ENCODE measurements around the gene TUBB1.
"Not testable (repeated sequence)": the region's sequence is repeated elsewhere in the genome, so short reads cannot be mapped to it uniquely, and the experiment has no call there.

TUBB1 gene

DNA sequence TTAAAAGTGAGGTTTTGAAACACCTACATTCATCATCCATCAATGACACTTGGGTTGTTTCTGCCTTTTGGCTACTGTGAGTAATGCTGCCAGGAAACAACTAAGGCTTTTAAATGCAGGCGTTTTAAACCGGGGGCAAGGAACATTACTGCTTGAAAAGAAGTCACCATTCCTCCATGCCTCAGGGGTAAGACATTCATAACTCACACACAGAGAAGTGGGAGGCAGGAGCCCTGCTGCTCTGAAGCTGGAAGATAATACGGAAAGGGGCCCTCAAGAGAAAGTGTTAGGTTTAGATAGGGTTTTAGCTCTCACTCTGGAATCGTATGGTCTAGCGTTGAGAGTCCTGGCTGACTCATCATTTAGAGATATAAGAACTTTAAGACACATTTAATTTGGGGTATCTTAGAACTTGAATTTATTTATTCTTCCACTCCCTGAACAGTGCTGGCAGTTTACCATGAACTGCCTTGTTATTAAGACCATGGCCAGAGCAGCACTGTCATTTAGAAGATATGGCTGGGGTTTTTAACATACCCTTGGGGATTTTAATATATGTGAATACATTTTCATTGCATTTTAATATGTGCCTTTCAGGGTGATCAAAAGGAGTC, 1.8 kb downstream of the TUBB1 start:
- no peak for DNase-seq (ENCODE audit: low spot score)

DNA sequence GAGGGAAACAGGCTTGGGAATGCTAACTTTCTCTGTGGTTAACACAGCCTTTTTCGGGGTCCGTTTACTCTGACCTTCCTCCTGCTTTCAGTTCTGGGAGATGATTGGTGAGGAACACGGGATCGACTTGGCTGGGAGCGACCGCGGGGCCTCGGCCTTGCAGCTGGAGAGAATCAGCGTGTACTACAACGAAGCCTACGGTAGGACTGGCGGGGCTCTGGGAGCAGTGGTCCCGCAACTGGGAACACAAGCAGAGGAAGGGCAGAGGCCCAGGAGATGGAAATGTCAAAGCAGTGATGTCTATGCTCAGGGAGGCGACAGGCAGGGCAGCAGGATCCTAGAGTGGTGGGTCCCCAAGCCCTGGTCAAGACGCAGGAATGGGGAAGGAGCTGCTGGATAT, 3.5 kb downstream of the TUBB1 start:
- no peak for DNase-seq (ENCODE audit: low spot score)

DNA sequence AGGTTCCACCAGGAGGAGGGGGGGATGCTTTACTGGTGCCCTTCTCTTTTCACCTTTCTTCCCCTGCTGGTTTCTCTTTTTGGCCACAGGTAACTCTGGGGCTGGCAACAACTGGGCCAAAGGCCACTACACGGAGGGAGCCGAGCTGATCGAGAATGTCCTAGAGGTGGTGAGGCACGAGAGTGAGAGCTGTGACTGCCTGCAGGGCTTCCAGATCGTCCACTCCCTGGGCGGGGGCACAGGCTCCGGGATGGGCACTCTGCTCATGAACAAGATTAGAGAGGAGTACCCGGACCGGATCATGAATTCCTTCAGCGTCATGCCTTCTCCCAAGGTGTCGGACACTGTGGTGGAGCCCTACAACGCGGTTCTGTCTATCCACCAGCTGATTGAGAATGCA, 4.4 kb downstream of the TUBB1 start:
- no peak for DNase-seq (ENCODE audit: low spot score)

GRCh38 chr20:59024111-59024530, 4.9 kb downstream of the TUBB1 start:
- DNase-seq (ENCODE audit: low spot score): no peak

GRCh38 chr20:59025086-59025485, 5.9 kb downstream of the TUBB1 start:
- no peak for DNase-seq (ENCODE audit: low spot score)

- DNase-seq (ENCODE audit: low spot score): no peak
Observed at GRCh38 chr20:59025511-59025910, 6.3 kb downstream of the TUBB1 start.

GRCh38 chr20:59026904-59027740, 7.9 kb downstream of the TUBB1 start:
- DNase-seq (ENCODE audit: low spot score): no peak

DNA sequence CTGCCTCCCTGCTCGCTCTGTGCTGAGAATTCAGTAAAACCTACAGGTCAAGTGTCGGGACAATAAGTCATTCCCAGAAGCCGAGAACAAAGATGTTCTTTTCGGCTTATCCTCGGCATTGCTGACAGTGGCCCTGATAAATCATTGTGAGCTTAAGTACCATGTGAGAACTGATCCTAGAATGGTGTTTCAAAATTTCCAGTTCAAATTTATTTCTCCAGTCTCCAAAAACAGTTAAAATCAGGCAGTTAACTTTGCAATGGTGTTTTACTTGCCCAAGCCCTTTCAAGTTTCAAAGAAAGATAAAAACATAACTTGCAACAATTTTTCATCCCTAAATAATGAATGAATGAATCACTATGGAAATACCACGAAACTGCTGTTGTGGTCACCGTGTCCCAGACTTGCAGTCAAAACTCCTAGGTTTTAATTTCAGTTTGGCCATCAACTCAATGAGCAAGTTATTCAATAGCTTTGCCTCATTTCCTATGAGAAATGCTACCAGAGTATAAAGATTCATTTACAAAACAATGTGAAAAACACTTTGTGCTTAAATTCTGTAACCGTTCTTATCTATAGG, 8.6 kb downstream of the TUBB1 start:
- no peak for DNase-seq (ENCODE audit: low spot score)

- DNase-seq (ENCODE audit: low spot score): no peak
Observed at GRCh38 chr20:59028812-59029211, 9.6 kb downstream of the TUBB1 start.

GRCh38 chr20:59030911-59031563, 11.8 kb downstream of the TUBB1 start:
- no peak for DNase-seq (ENCODE audit: low spot score)

- DNase-seq (ENCODE audit: low spot score): no peak
Observed at GRCh38 chr20:59031564-59032022, 12.4 kb downstream of the TUBB1 start.

- DNase-seq (ENCODE audit: low spot score): peak; percentile 98
Observed at GRCh38 chr20:59032023-59032712, 12.9 kb downstream of the TUBB1 start, which contains the start of gene ATP5F1E. Gene ATP5F1E (minus strand): TSS chr20:59032335. CDS start chr20:59032251, 84 bp downstream.

DNA sequence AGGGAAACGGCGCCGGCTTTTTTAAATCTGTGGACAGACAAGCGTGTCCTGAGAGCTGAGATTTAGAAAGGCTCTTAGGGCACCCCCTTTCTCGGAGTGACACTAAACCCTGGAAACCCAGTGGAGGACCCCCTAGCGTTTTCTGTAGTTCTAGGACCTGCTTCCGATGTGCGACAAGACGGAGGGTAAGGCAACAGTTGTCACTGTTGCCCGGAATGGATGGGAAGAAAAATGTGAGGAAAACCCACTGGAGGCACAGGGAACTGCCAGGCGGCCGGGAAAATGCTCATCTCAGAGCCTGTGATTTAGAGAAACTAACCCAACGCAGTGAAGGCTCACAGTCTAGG, 13.5 kb downstream of the TUBB1 start:
- peak; percentile 52 for DNase-seq (ENCODE audit: low spot score)

GRCh38 chr20:59033093-59033492, 13.9 kb downstream of the TUBB1 start:
- no peak for DNase-seq (ENCODE audit: low spot score)

- DNase-seq (ENCODE audit: low spot score): no peak
Observed at GRCh38 chr20:59033616-59034165, 14.5 kb downstream of the TUBB1 start.

GRCh38 chr20:59035381-59035780, 16.2 kb downstream of the TUBB1 start:
- no peak for DNase-seq (ENCODE audit: low spot score)

DNA sequence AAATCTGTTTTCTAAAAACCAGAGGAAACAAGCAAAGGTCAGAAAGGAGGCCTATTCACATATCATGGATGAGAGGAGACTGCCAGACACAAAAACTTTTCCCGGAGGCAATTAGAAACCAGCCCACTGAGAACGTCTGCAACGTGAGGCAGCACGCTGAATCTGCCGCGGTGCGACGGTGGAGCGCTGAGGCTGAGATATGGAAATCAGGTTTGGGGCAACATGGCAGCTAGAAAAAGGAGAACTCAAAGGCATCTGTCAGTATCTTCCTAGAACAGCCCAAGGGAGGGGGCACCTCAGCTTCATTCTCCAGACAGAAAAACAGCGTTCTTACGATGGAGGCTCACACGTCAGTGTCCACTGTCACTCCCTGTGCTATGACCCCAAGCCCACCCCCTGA, 18.2 kb downstream of the TUBB1 start:
- no peak for DNase-seq (ENCODE audit: low spot score)

- DNase-seq (ENCODE audit: low spot score): no peak
Observed at GRCh38 chr20:59039233-59039632, 20.0 kb downstream of the TUBB1 start.

- DNase-seq (ENCODE audit: low spot score): no peak
Observed at GRCh38 chr20:59040667-59041066, 21.4 kb downstream of the TUBB1 start.

DNA sequence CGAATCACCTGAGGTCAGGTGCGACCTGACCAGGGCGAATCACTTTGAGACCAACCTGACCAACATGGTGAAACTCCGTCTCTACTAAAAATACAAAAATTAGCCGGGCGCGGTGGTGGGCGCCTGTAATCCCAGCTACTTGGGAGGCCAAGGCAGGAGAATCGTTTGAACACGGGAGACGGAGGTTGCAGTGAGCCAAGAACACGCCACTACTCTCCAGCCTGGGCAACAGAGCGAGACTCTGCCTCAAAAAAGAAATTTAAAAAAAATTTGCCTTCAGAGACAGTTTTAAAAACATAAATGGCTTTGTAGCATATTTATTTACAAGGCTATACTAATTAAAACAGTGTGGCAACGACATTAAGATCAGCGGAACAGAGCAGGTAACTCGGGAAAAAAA, 22.3 kb downstream of the TUBB1 start:
- not testable (repeated sequence) for DNase-seq (ENCODE audit: low spot score)

DNA sequence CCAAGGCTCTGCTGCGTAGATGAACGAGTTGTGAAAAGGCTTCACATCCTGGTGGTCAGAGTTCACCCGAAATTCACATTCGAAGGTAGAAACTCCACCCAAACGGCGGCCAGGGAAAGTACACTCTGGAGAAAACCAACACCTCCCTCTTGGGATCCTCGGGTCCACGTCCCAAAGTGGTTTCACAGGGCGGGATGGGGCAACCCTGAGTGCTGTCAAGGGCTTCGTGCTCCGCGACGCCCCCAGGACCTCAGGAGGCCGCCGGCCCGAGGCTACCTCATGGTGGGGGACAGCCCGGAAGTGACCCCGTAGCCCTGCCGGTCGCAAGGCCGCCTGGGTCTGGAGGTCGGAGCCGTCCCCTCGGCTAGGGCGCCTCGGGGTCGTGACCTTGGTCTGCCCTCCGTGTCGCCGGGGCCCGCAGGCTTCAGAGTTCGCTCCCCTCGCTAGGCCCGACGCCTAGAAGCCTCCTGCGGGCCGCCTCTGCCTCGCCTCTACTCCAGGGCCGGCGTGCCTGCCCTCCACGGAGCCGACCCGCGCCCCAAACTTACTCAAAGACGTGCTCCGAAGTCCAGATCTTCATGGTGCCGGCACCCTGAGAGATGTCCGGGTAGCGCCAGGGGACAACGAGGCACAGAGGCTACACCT, 23.0 kb downstream of the TUBB1 start, which contains the start of gene PRELID3B:
Gene PRELID3B, minus strand, starts transcription at position 636 of the 645 bp plus-strand sequence. Its CDS starts 56 bp downstream, at position 580.
- DNase-seq (ENCODE audit: low spot score): peak; percentile 27

Data from AG08396 (cell line).